IPS-11a (cell line): ENCODE measurements around the gene OSTC.
"Not testable (repeated sequence)": the region's sequence is repeated elsewhere in the genome, so short reads cannot be mapped to it uniquely, and the experiment has no call there.

Source experiments
- H3K4me3 ChIP-seq: one replicate; pipeline ENCODE4 v1.5.1; 2013; ENCODE audit warnings: low read depth, low read length, control low read depth

The OSTC gene

GRCh38 chr4:108709722-108710121, 59.3 kb downstream of the OSTC start:
- no peak overlapping the region for H3K4me3 ChIP-seq

GRCh38 chr4:108710578-108710977, 60.2 kb downstream of the OSTC start:
- not testable (repeated sequence) for H3K4me3 ChIP-seq

GRCh38 chr4:108714880-108715279, 64.5 kb downstream of the OSTC start:
- no peak overlapping the region for H3K4me3 ChIP-seq

- H3K4me3 ChIP-seq = no peak overlapping the region
These were observed 65.9 kb downstream of the OSTC start for GRCh38 chr4:108716340-108716739.

- no peak overlapping the region for H3K4me3 ChIP-seq
These were observed 67.0 kb downstream of the OSTC start for GRCh38 chr4:108717386-108717785.
